SK-N-SH treated with all-trans-retinoic acid at 6 μM for 48 hours (cell line): Measurements from ENCODE around the gene NEK10.
A peak's percentile ranks its signal among the peaks of the same experiment; 100 is the strongest.

Experiments used
- ATAC-seq: fragments of 200-7000 bp; cut with Tn5 transposase; 3 replicates; pipeline ENCODE4 v1.9.1; 2020; ENCODE audit warnings: mild to moderate bottlenecking, moderate library complexity
- ARNTL ChIP-seq: fragments of 450-650 bp; formaldehyde crosslinking; IDR thresholded peaks from 2 replicates; pipeline ENCODE4 v1.5.0; 2020; ENCODE audit warnings: low read depth, mild to moderate bottlenecking, moderate library complexity, borderline replicate concordance
- BACH2 ChIP-seq: fragments of 250-450 bp; sonication (Bioruptor Pico); IDR thresholded peaks from 2 replicates; pipeline ENCODE4 v1.9.0; 2021; ENCODE audit warnings: mild to moderate bottlenecking, borderline replicate concordance
- CREB5 ChIP-seq: fragments of 250-450 bp; sonication (Bioruptor Pico); IDR thresholded peaks from 2 replicates; pipeline ENCODE4 v1.5.1; 2020; ENCODE audit warnings: low read depth, mild to moderate bottlenecking, moderate library complexity
- CSDC2 ChIP-seq: fragments of 250-450 bp; sonication (Bioruptor Pico); IDR thresholded peaks from 2 replicates; pipeline ENCODE4 v1.5.0; 2020; ENCODE audit warnings: mild to moderate bottlenecking, moderate library complexity
- CSRNP3 ChIP-seq: fragments of 250-450 bp; sonication (Bioruptor Pico); IDR thresholded peaks from 2 replicates; pipeline ENCODE4 v1.5.1; 2021; ENCODE audit warnings: mild to moderate bottlenecking, moderate library complexity
- ESRRG ChIP-seq: fragments of 250-450 bp; sonication (Bioruptor Pico); IDR thresholded peaks from 2 replicates; pipeline ENCODE4 v1.6.1; 2021; ENCODE audit warnings: mild to moderate bottlenecking
- PATZ1 ChIP-seq: fragments of 250-450 bp; sonication (Bioruptor Pico); IDR thresholded peaks from 2 replicates; pipeline ENCODE4 v1.8.0; 2020; ENCODE audit warnings: mild to moderate bottlenecking, moderate library complexity, borderline replicate concordance
- PPARA ChIP-seq: fragments of 250-450 bp; sonication (Bioruptor Pico); IDR thresholded peaks from 2 replicates; pipeline ENCODE4 v1.5.0; 2020; ENCODE audit warnings: mild to moderate bottlenecking, borderline replicate concordance
- RARB ChIP-seq: fragments of 250-450 bp; sonication (Bioruptor Pico); IDR thresholded peaks from 2 replicates; pipeline ENCODE4 v1.8.0; 2021; ENCODE audit warnings: mild to moderate bottlenecking, moderate library complexity
- SNAI2 ChIP-seq: fragments of 250-450 bp; sonication (Bioruptor Pico); IDR thresholded peaks from 2 replicates; pipeline ENCODE4 v1.5.0; 2020; ENCODE audit warnings: mild to moderate bottlenecking, moderate library complexity
- TCF4 ChIP-seq: fragments of 250-450 bp; sonication (Bioruptor Pico); IDR thresholded peaks from 2 replicates; pipeline ENCODE4 v1.8.0; 2021; ENCODE audit warnings: mild to moderate bottlenecking, moderate library complexity, borderline replicate concordance
- TSHZ2 ChIP-seq: fragments of 250-450 bp; sonication (Bioruptor Pico); IDR thresholded peaks from 2 replicates; pipeline ENCODE4 v1.5.0; 2020; ENCODE audit warnings: mild to moderate bottlenecking, moderate library complexity
- ZC3H10 ChIP-seq: fragments of 250-450 bp; sonication (Bioruptor Pico); IDR thresholded peaks from 2 replicates; pipeline ENCODE4 v1.5.1; 2021; ENCODE audit warnings: mild to moderate bottlenecking, moderate library complexity
- ZFP3 ChIP-seq: fragments of 250-450 bp; sonication (Bioruptor Pico); IDR thresholded peaks from 2 replicates; pipeline ENCODE4 v1.5.0; 2020; ENCODE audit warnings: mild to moderate bottlenecking, moderate library complexity
- ZFP30 ChIP-seq: fragments of 450-650 bp; formaldehyde crosslinking; IDR thresholded peaks from 2 replicates; pipeline ENCODE4 v1.5.0; 2022; ENCODE audit warnings: mild to moderate bottlenecking, moderate library complexity
- ZNF565 ChIP-seq: fragments of 450-650 bp; formaldehyde crosslinking; conservative IDR thresholded peaks from 2 replicates; pipeline ENCODE4 v1.5.0; 2020; ENCODE audit warnings: low read depth, mild to moderate bottlenecking, moderate library complexity
- ZNF70 ChIP-seq: fragments of 450-650 bp; formaldehyde crosslinking; IDR thresholded peaks from 2 replicates; pipeline ENCODE4 v1.5.0; 2020; ENCODE audit warnings: mild to moderate bottlenecking, moderate library complexity
- ZNF8 ChIP-seq: fragments of 450-650 bp; formaldehyde crosslinking; IDR thresholded peaks from 2 replicates; pipeline ENCODE4 v1.5.0; 2020; ENCODE audit warnings: mild to moderate bottlenecking, moderate library complexity

Gene NEK10

GRCh38 chr3:27357665-27358258 is 11.4 kb downstream of the NEK10 start:
- ATAC-seq: peak; percentile 99
- TF ChIP-seq ZC3H10 (CRISPR knock-in tag): no peak
- TF ChIP-seq ARNTL (CRISPR knock-in tag): no peak
- TF ChIP-seq PPARA (CRISPR knock-in tag): no peak
- no peak for TF ChIP-seq ZNF565 (CRISPR knock-in tag)
- no peak for TF ChIP-seq PATZ1
- no peak for TF ChIP-seq CSRNP3
- TF ChIP-seq TCF4 (CRISPR knock-in tag): no peak
- TF ChIP-seq ZFP30 (CRISPR knock-in tag): no peak
- no peak for TF ChIP-seq ZFP3
- no peak for TF ChIP-seq CSDC2 (CRISPR knock-in tag)

- TF ChIP-seq BACH2 (no peak), ZNF70 (CRISPR knock-in tag) (no peak), SNAI2 (no peak), ZNF8 (CRISPR knock-in tag) (no peak), ESRRG (CRISPR knock-in tag) (no peak), ZNF565 (CRISPR knock-in tag) (no peak), ZFP3 (no peak), TSHZ2 (CRISPR knock-in tag) (no peak)
Measured at GRCh38 chr3:27356976-27357375, 12.2 kb downstream of the NEK10 start.

GRCh38 chr3:27354588-27355203 is 14.5 kb downstream of the NEK10 start:
- TF ChIP-seq SNAI2: no peak
- no peak for TF ChIP-seq RARB (CRISPR knock-in tag)
- no peak for TF ChIP-seq ZNF70 (CRISPR knock-in tag)
- TF ChIP-seq TCF4 (CRISPR knock-in tag): no peak
- no peak for TF ChIP-seq CREB5
- no peak for TF ChIP-seq PATZ1
- TF ChIP-seq ZC3H10 (CRISPR knock-in tag): no peak
- ATAC-seq: no peak

More at GRCh38 chr3:27356976-27357375, 12.2 kb downstream of the NEK10 start:
- ATAC-seq: no peak

GRCh38 chr3:27354161-27354560 is 15.0 kb downstream of the NEK10 start:
- TF ChIP-seq ZC3H10 (CRISPR knock-in tag) (no peak), CREB5 (no peak), ZNF8 (CRISPR knock-in tag) (no peak)
- ATAC-seq: no peak
